Measurements from ENCODE around the gene CDADC1. TPM values are rescaled to one million over a fixed set of nuclear protein-coding genes. Genes with fewer than 3 reads are reported as not detected.

Gene CDADC1
- total RNA-seq, 2 experiments from 2014 or later: 9.1 to 11.3 TPM

DNA sequence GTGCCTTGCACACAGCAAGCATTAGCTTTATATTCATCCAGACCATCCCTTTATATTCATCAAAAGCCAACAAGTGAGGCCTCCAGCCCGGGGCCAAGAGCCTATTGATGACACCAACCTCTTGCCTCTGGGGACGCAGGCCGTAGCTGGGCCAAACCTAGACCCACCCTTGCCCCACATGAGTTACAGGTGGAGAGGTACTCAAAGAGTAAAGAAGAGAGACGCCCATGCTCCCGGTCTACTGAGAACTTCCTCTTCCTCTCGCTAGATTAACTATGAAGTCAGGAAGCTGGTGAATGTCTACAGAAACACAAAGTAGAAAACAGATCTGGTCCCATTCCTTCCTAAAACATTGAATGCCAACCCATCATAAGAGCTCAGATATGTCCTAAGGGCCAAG lies 31.4 kb upstream of the CDADC1 start:
- H3K9me3 Mint-ChIP-seq: no peaks in the 10 kb centered on the region
- no peak overlapping the region for H3K27ac Mint-ChIP-seq
- H3K36me3 Mint-ChIP-seq (ENCODE audit: low read depth): no peaks in the 10 kb centered on the region
- CTCF ChIA-PET: interaction anchor here (1.3 kb wide), 1 partner anchor 9 kb away, joined by 3 read pairs; no protein-coding TSS in a partner anchor
- Histone ChIP-seq H3K4me3 (ENCODE audit: low read length) (no peak overlapping the region), H3K27ac (ENCODE audit: low read depth in 1 of 2, low read length in 2 of 2) (no peak overlapping the region), H3K9me3 (ENCODE audit: control insufficient read depth in 1 of 2, insufficient read depth in 1 of 2, low read length in 2 of 2) (peaks cover 0 to 12% of the 10 kb centered on the region in 2 experiments), H3K4me1 (ENCODE audit: insufficient read depth, low read length) (peaks cover 20% of the 10 kb centered on the region), H3K36me3 (ENCODE audit: insufficient read depth, low read length) (no peaks in the 10 kb centered on the region), H3K27me3 (ENCODE audit: control insufficient read depth in 1 of 2, insufficient read depth in 2 of 2, low read length in 2 of 2) (peaks cover 25 to 34% of the 10 kb centered on the region in 2 experiments)
- no peak for ATAC-seq (ENCODE audit: poor library complexity)
- intact Hi-C loops (cut with DNase I, micrococcal nuclease): no loop called here
- H3K4me1 Mint-ChIP-seq (ENCODE audit: low read depth): peaks cover 18% of the 10 kb centered on the region
- H3K4me3 Mint-ChIP-seq: no peak overlapping the region
- no peak for DNase-seq
- peaks cover 46% of the 10 kb centered on the region for H3K27me3 Mint-ChIP-seq
- POLR2A ChIA-PET: interaction anchor here (0.6 kb wide), 1 partner anchor 1102 kb away, joined by 3 read pairs; no protein-coding TSS in a partner anchor
- TF ChIP-seq, protein P1, sequence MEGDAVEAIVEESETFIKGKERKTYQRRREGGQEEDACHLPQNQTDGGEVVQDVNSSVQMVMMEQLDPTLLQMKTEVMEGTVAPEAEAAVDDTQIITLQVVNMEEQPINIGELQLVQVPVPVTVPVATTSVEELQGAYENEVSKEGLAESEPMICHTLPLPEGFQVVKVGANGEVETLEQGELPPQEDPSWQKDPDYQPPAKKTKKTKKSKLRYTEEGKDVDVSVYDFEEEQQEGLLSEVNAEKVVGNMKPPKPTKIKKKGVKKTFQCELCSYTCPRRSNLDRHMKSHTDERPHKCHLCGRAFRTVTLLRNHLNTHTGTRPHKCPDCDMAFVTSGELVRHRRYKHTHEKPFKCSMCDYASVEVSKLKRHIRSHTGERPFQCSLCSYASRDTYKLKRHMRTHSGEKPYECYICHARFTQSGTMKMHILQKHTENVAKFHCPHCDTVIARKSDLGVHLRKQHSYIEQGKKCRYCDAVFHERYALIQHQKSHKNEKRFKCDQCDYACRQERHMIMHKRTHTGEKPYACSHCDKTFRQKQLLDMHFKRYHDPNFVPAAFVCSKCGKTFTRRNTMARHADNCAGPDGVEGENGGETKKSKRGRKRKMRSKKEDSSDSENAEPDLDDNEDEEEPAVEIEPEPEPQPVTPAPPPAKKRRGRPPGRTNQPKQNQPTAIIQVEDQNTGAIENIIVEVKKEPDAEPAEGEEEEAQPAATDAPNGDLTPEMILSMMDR (IDR thresholded peaks at IDR 0.05): no peak

DNA sequence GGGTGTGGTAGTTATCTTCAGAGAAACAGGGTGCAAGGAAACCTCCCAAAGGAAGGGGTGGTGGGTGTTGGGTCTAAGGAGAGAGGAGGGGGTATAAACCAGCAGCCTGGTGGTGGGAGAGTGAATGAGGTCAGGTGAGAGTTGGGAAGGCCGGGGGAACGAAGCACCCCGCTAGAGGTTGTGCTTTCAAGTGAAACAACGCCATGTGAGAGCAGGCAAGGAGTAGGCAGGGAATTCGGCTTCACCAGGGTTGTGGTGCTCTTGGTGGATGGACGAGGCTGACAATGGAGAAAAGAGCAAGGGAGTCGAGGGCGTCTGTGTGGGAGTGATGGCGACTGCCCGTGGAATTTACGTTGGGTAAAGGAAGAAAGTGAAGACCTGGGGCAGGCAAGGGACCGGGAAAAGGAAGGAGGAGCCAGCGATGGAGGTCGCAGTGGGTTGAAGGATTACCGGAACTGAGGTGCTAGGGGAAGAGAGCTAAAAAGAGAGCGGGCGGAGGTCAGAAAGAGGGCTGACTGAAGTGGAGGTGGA lies 29.7 kb upstream of the CDADC1 start:
- no peak overlapping the region for H3K27ac Mint-ChIP-seq
- CTCF ChIA-PET: no interaction called here
- no peak for ATAC-seq (ENCODE audit: poor library complexity)

DNA sequence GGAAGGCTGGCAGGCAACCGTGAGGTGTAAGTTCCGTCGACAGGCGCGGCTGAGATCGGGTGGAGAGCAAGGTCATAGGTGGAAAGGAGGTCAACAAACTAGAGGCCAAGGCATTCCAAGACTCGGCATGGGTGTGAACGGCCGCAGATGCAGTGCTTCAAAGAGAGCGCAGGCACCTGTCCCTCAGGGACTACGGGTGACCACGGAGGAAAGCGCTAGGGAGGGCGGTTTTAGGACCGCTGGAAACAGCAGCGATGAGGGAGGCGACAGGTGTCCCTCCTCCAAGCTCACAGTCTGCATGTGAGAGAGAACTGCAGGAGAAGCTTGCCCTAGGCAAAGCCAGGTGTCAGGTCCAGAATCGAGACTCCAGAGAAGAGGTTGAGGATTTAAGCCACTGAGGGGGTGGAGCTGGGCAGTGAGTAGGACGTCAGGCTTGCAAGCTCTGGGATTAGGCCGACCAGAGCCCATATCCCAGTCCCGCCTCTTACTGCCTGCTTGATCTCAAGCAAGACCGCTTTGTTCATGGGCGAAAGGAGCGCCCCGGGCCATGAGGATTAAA lies 29.2 kb upstream of the CDADC1 start:
- H3K4me1 Mint-ChIP-seq (ENCODE audit: low read depth): peaks cover 20% of the 10 kb centered on the region
- POLR2A ChIA-PET: no interaction called here
- intact Hi-C loops (cut with DNase I, micrococcal nuclease): no loop called here
- peaks cover 37 to 53% of the 10 kb centered on the region in 2 experiments for H3K27me3 ChIP-seq (ENCODE audit: control insufficient read depth in 1 of 2, insufficient read depth in 2 of 2, low read length in 2 of 2)
- H3K4me3 ChIP-seq (ENCODE audit: low read length): no peak overlapping the region
- no peak overlapping the region for H3K27ac Mint-ChIP-seq
- H3K36me3 ChIP-seq (ENCODE audit: insufficient read depth, low read length): no peaks in the 10 kb centered on the region
- CTCF ChIA-PET: no interaction called here
- peaks cover 20% of the 10 kb centered on the region for H3K4me1 ChIP-seq (ENCODE audit: insufficient read depth, low read length)
- no peaks in the 10 kb centered on the region for H3K9me3 Mint-ChIP-seq
- H3K4me3 Mint-ChIP-seq: peak overlapping the region; percentile 18
- TF ChIP-seq, protein P1 (IDR thresholded peaks at IDR 0.05): no peak
- H3K27me3 Mint-ChIP-seq: peaks cover 68% of the 10 kb centered on the region
- H3K9me3 ChIP-seq (ENCODE audit: control insufficient read depth in 1 of 2, insufficient read depth in 1 of 2, low read length in 2 of 2): peaks cover 0 to 12% of the 10 kb centered on the region in 2 experiments
- ATAC-seq (ENCODE audit: poor library complexity) (no peak), DNase-seq (no peak)
- no peaks in the 10 kb centered on the region for H3K36me3 Mint-ChIP-seq (ENCODE audit: low read depth)
- H3K27ac ChIP-seq (ENCODE audit: low read depth in 1 of 2, low read length in 2 of 2): no peak overlapping the region

More for the DNA sequence above, 29.7 kb upstream of the CDADC1 start:
- no peaks in the 10 kb centered on the region for H3K9me3 Mint-ChIP-seq
- no peak overlapping the region for H3K27ac ChIP-seq (ENCODE audit: low read depth in 1 of 2, low read length in 2 of 2)
- POLR2A ChIA-PET: no interaction called here
- no peaks in the 10 kb centered on the region for H3K36me3 ChIP-seq (ENCODE audit: insufficient read depth, low read length)
- peaks cover 20% of the 10 kb centered on the region for H3K4me1 Mint-ChIP-seq (ENCODE audit: low read depth)
- peaks cover 36 to 49% of the 10 kb centered on the region in 2 experiments for H3K27me3 ChIP-seq (ENCODE audit: control insufficient read depth in 1 of 2, insufficient read depth in 2 of 2, low read length in 2 of 2)
- TF ChIP-seq, protein P1 (IDR thresholded peaks at IDR 0.05): no peak
- H3K4me3 Mint-ChIP-seq: peak overlapping the region; percentile 18
- H3K27me3 Mint-ChIP-seq: peaks cover 63% of the 10 kb centered on the region
- no peaks in the 10 kb centered on the region for H3K36me3 Mint-ChIP-seq (ENCODE audit: low read depth)
- H3K9me3 ChIP-seq (ENCODE audit: control insufficient read depth in 1 of 2, insufficient read depth in 1 of 2, low read length in 2 of 2): peaks cover 0 to 12% of the 10 kb centered on the region in 2 experiments
- intact Hi-C loops (cut with DNase I, micrococcal nuclease): no loop called here
- H3K4me3 ChIP-seq (ENCODE audit: low read length): no peak overlapping the region
- peaks cover 20% of the 10 kb centered on the region for H3K4me1 ChIP-seq (ENCODE audit: insufficient read depth, low read length)
- DNase-seq: no peak

Data from CD4-positive, alpha-beta T cell (primary cell).